AG04449 (cell line): Measurements from ENCODE around the gene CALM1.

Experiments
- CTCF ChIA-PET: fragments of 350-600 bp; formaldehyde crosslinking; extraction: SDS; loops from one replicate; lab custom pipeline; 2021; ENCODE audit warnings: antibody characterized with exemption; lab: Yijun Ruan, JAX
- POLR2A ChIA-PET: fragments of 400-600, 350-600 bp; formaldehyde crosslinking; extraction: SDS; loops from one replicate; lab custom pipeline; 2020; ENCODE audit warnings: antibody characterized with exemption, inconsistent platforms; lab: Yijun Ruan, JAX
- DNase-seq: peaks from one replicate; pipeline ENCODE4 v3.0.0-alpha.2; 2010; ENCODE audit warnings: low read depth, low spot score
- H3K4me3 ChIP-seq: 2 replicates; pipeline ENCODE4 v1.5.1; 2011; ENCODE audit warnings: low read depth, mild to moderate bottlenecking, control low read depth, low read length
- TF ChIP-seq, protein P1 (sequence below): IDR thresholded peaks from one replicate; pipeline ENCODE4 v1.5.1; 2011; ENCODE audit warnings: mild to moderate bottlenecking, moderate library complexity, low read length, control low read depth, inconsistent platforms; ENCODE audit not compliant: insufficient read depth; ENCODE audit errors: missing control alignments

The CALM1 gene

GRCh38 chr14:90438841-90439240 lies 42.0 kb downstream of the CALM1 start:
- CTCF ChIA-PET = interaction anchor here (0.8 kb wide), 1 partner anchor 258 kb away, joined by 3 read pairs; no protein-coding TSS in a partner anchor
- POLR2A ChIA-PET = interaction anchor here (0.7 kb wide), 2 partner anchors 27 to 75 kb away, joined by 3 to 5 read pairs; no protein-coding TSS in a partner anchor
- no peak overlapping the region for H3K4me3 ChIP-seq
- no peak for DNase-seq
- TF ChIP-seq, protein P1, sequence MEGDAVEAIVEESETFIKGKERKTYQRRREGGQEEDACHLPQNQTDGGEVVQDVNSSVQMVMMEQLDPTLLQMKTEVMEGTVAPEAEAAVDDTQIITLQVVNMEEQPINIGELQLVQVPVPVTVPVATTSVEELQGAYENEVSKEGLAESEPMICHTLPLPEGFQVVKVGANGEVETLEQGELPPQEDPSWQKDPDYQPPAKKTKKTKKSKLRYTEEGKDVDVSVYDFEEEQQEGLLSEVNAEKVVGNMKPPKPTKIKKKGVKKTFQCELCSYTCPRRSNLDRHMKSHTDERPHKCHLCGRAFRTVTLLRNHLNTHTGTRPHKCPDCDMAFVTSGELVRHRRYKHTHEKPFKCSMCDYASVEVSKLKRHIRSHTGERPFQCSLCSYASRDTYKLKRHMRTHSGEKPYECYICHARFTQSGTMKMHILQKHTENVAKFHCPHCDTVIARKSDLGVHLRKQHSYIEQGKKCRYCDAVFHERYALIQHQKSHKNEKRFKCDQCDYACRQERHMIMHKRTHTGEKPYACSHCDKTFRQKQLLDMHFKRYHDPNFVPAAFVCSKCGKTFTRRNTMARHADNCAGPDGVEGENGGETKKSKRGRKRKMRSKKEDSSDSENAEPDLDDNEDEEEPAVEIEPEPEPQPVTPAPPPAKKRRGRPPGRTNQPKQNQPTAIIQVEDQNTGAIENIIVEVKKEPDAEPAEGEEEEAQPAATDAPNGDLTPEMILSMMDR = no peak

DNA sequence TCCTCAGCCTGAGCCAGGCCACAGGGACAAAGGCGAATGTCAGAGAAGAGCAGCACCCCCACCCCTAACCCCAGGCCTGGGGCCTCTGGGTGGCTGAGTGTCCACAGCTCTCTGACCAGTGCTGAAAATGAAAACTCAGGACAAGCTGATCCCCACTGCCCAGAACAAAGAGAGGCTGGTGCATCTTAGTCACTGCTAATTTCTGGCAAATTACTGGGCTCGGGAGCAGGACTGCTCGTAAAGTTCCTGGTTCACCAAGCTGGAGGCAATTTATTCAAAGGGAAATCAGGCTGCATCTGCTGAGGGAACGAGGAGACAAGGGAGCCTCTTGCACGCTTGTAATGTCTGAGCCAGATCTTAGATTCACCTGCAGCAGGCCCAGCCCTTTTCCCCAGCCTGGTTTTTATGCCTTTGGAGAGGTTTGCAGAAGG lies 43.2 kb downstream of the CALM1 start:
- H3K4me3 ChIP-seq = no peak overlapping the region
- DNase-seq = no peak
- TF ChIP-seq, protein P1 = no peak
- ChIA-PET CTCF (interaction anchor here (0.8 kb wide), 1 partner anchor 40 kb away, joined by 3 read pairs; no protein-coding TSS in a partner anchor), POLR2A (no interaction called here)

GRCh38 chr14:90440592-90440991 lies 43.8 kb downstream of the CALM1 start:
- no peak for DNase-seq
- ChIA-PET CTCF (interaction anchor here (0.8 kb wide), 1 partner anchor 41 kb away, joined by 3 read pairs; no protein-coding TSS in a partner anchor), POLR2A (no interaction called here)
- TF ChIP-seq, protein P1 = no peak
- H3K4me3 ChIP-seq = no peak overlapping the region

GRCh38 chr14:90442388-90442787 lies 45.6 kb downstream of the CALM1 start:
- DNase-seq = no peak
- CTCF ChIA-PET = interaction anchor here (1.6 kb wide), 2 partner anchors 17 to 42 kb away, joined by 3 to 4 read pairs; no protein-coding TSS in a partner anchor
- TF ChIP-seq, protein P1 = no peak
- POLR2A ChIA-PET = no interaction called here
- H3K4me3 ChIP-seq = no peak overlapping the region

DNA sequence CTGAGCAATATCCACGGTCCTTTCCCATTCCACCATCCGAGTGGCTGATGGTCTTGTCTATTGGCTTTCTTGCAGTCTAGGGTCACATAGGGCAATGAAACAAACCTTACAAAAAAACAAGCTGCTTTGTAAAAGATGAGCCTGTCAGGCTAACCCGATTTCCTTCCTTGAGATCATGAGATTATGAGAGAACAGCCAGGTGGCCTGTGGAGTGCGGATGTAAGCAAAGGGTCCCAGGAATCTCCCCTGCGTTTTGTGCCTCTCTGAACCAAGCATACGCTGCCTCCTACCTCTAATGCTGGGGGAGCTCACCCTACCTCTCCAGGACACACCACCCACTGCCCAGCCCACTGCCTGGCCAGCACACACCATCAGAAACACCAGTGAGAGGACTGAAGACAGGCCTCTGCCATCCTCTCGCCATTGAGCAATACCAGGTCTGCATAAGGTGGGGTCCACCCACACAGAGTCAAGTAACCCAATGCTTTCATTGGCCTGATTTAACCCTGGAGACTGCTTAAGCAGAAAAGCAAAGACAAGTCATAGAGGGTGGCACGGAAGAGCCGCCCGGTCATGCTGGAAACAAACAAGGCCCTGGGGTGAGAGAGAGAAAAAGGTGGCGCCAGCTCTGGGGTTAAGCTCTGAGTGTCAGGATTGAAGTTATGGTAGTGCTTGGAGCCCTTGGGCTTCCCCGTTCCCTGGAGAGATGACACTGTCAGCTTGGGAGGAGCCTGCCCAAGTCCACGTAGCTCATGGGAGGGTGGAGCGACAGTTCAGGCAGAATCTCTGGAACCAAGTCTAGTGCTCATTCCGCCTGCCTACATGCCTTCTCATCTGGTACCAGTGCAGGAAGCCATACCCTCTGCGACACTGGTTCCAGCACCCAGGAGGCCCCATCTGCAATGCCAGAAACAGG lies 46.6 kb downstream of the CALM1 start:
- no peak overlapping the region for H3K4me3 ChIP-seq
- ChIA-PET CTCF (no interaction called here), POLR2A (no interaction called here)
- TF ChIP-seq, protein P1 = no peak
- no peak for DNase-seq

GRCh38 chr14:90444077-90444696 lies 47.4 kb downstream of the CALM1 start:
- POLR2A ChIA-PET = no interaction called here

More at GRCh38 chr14:90444077-90444696, 47.4 kb downstream of the CALM1 start:
- no peak overlapping the region for H3K4me3 ChIP-seq
- TF ChIP-seq, protein P1 = no peak
- no peak for DNase-seq
- CTCF ChIA-PET = no interaction called here
